Measurements from ENCODE around the gene MARCHF10. TPM values are rescaled to one million over a fixed set of nuclear protein-coding genes. Genes with fewer than 3 reads are reported as not detected.

MARCHF10 gene
- total and polyA plus RNA-seq, 2 of the 4 experiments (the other 2 are of a cell fraction) = 0.18 to 0.74 TPM

- ChIA-PET CTCF (no interaction called here), POLR2A (ENCODE audit: unreplicated experiment) (no interaction called here)
- Histone ChIP-seq H3K4me2 (ENCODE audit: low read depth, low read length) (no peak overlapping the region), H4K20me1 (ENCODE audit: insufficient read depth, low read length) (peaks cover 10% of the 10 kb centered on the region), H3K9ac (ENCODE audit: low read depth, low read length) (no peak overlapping the region), H2AFZ (replicated peaks; ENCODE audit: low read length, poor library complexity) (no peak overlapping the region), H4K5ac (ENCODE audit: low read depth, low read length) (no peak overlapping the region), H3K18ac (ENCODE audit: low read depth, low read length) (no peak overlapping the region), H3K4me1 (ENCODE audit: control insufficient read depth, insufficient read depth, low read length) (no peaks in the 10 kb centered on the region), H2BK120ac (ENCODE audit: low read depth, low read length) (no peak overlapping the region), H4K8ac (ENCODE audit: low read depth in 2 of 2, low read length in 2 of 2) (no peak overlapping the region), H3K4ac (ENCODE audit: low read depth, low read length) (no peak overlapping the region), H3K14ac (replicated peaks; ENCODE audit: low read depth, low read length) (no peak overlapping the region), H3K36me3 (ENCODE audit: control insufficient read depth, insufficient read depth, low read length) (peaks cover 83% of the 10 kb centered on the region), H3K27me3 (ENCODE audit: control insufficient read depth, insufficient read depth, low read length) (no peaks in the 10 kb centered on the region), H3K27ac (ENCODE audit: insufficient read depth, low read length) (no peak overlapping the region), H2BK5ac (ENCODE audit: low read depth, low read length, poor library complexity, severe bottlenecking) (no peak overlapping the region), H4K91ac (ENCODE audit: insufficient read depth, low read depth, low read length) (no peak overlapping the region), H3K9me3 (ENCODE audit: control insufficient read depth, insufficient read depth, low read length) (no peaks in the 10 kb centered on the region), H2BK15ac (ENCODE audit: low read depth, low read length) (no peak overlapping the region), H3K4me3 (ENCODE audit: insufficient read depth, low read depth, low read length) (no peak overlapping the region), H3K56ac (ENCODE audit: extremely low read depth, insufficient read depth, low read length) (no peak overlapping the region), H2BK20ac (ENCODE audit: low read depth, low read length) (no peak overlapping the region), H2AK5ac (ENCODE audit: low read depth, low read length) (no peak overlapping the region), H2AK9ac (replicated peaks; ENCODE audit: low read depth, low read length, poor library complexity) (no peak overlapping the region), H3K9me1 (ENCODE audit: insufficient read depth, low read length) (no peaks in the 10 kb centered on the region), H3K23ac (ENCODE audit: low read depth, low read length) (no peak overlapping the region), H3K79me1 (ENCODE audit: low read depth in 1 of 2, low read length in 2 of 2) (peaks cover 14 to 60% of the 10 kb centered on the region in 2 experiments)
- no peak for ATAC-seq (ENCODE audit: low read depth)
- no peak for TF ChIP-seq RFX5 (IDR thresholded peaks at IDR 0.05; ENCODE audit: low read depth, low read length)
- no peak for TF ChIP-seq MAZ (IDR thresholded peaks at IDR 0.05; ENCODE audit: borderline replicate concordance, low read depth, low read length)
- no peak for TF ChIP-seq USF2 (IDR thresholded peaks at IDR 0.05; ENCODE audit: low read depth, low read length)
- no peak for DNase-seq
- 86% methylated on average over 15 of the region's 24 CpGs; no CpG with 5 or more reads in 1 of the 2 experiments for WGBS, 2 experiments (ENCODE audit: extremely low coverage in 2 of 2, insufficient read length in 1 of 2)
- dilution Hi-C loops (cut with HindIII; ENCODE audit: low sequenced_read_pairs, unreplicated experiment) = no loop called here
- BruUV-seq (replicated peaks) = no TSS peak
- in situ Hi-C loops (cut with MboI; ENCODE audit: low sequenced_read_pairs) = no loop called here
- intact Hi-C loops (cut with micrococcal nuclease) = no loop called here
These were observed 137.8 kb downstream of the MARCHF10 start for GRCh38 chr17:62670202-62670821.

All from IMR-90 (cell line).